ENCODE results near the gene SLC30A1. TPM values are rescaled to one million over a fixed set of nuclear protein-coding genes. Genes with fewer than 3 reads are reported as not detected.
A peak's percentile ranks its signal among the peaks of the same experiment; 100 is the strongest.

The SLC30A1 gene
- total RNA-seq, 1 donor from 2014 or later = 19.8 TPM

DNA sequence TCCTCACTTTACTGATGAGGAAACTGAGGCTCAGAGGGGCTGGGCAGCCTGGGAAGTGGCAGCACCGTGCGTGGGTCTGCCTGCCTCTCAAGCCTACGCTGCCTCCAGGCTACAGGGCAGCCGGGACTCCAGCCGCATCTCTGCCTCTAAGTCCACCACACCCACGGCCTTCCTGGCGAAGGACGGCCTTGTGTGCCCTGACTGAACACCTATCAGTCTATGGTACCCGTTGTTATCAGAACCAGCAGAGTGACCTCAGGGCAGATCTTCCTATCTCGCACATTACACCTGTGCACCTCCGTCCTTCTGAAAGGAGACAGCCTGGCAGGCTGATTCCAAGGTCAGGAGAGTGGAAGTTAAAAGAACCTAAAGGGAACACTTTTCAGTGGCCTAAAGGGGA lies 35.7 kb upstream of the SLC30A1 start:
- no peak for DNase-seq (ENCODE audit: low read depth)
- TF ChIP-seq, protein P1, sequence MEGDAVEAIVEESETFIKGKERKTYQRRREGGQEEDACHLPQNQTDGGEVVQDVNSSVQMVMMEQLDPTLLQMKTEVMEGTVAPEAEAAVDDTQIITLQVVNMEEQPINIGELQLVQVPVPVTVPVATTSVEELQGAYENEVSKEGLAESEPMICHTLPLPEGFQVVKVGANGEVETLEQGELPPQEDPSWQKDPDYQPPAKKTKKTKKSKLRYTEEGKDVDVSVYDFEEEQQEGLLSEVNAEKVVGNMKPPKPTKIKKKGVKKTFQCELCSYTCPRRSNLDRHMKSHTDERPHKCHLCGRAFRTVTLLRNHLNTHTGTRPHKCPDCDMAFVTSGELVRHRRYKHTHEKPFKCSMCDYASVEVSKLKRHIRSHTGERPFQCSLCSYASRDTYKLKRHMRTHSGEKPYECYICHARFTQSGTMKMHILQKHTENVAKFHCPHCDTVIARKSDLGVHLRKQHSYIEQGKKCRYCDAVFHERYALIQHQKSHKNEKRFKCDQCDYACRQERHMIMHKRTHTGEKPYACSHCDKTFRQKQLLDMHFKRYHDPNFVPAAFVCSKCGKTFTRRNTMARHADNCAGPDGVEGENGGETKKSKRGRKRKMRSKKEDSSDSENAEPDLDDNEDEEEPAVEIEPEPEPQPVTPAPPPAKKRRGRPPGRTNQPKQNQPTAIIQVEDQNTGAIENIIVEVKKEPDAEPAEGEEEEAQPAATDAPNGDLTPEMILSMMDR (IDR thresholded peaks at IDR 0.05; ENCODE audit: insufficient read depth, low read length, poor library complexity, severe bottlenecking) = no peak
- H3K27me3 ChIP-seq (ENCODE audit: control insufficient read depth, insufficient read depth, low read length) = no peaks in the 10 kb centered on the region
- no peak overlapping the region for H3K4me3 ChIP-seq (ENCODE audit: low read depth, low read length)
- no peaks in the 10 kb centered on the region for H3K36me3 ChIP-seq (ENCODE audit: control insufficient read depth, insufficient read depth, low read length)

DNA sequence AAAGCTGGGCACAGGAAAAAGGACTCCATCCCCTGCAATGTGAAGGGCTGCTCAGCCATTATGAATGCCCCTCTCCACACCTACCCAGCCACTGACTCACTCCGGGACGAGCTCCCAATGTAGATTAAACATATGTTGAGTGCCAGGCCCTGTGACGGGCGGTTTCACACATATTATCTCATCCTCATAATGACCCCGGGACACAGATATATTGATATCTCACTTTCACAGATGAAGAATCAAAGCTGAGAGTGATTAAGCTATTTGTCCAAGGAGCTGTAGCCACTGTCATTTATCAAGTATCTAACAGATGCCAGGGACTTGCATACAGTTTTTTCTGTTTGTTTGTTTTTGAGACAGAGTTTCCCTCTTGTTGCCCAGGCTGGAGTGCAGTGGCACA lies 35.0 kb upstream of the SLC30A1 start:
- no peak for DNase-seq (ENCODE audit: low read depth)
- Histone ChIP-seq H3K27me3 (ENCODE audit: control insufficient read depth, insufficient read depth, low read length) (no peaks in the 10 kb centered on the region), H3K36me3 (ENCODE audit: control insufficient read depth, insufficient read depth, low read length) (no peaks in the 10 kb centered on the region), H3K4me3 (ENCODE audit: low read depth, low read length) (no peak overlapping the region)
- TF ChIP-seq, protein P1 (IDR thresholded peaks at IDR 0.05; ENCODE audit: insufficient read depth, low read length, poor library complexity, severe bottlenecking) = no peak

DNA sequence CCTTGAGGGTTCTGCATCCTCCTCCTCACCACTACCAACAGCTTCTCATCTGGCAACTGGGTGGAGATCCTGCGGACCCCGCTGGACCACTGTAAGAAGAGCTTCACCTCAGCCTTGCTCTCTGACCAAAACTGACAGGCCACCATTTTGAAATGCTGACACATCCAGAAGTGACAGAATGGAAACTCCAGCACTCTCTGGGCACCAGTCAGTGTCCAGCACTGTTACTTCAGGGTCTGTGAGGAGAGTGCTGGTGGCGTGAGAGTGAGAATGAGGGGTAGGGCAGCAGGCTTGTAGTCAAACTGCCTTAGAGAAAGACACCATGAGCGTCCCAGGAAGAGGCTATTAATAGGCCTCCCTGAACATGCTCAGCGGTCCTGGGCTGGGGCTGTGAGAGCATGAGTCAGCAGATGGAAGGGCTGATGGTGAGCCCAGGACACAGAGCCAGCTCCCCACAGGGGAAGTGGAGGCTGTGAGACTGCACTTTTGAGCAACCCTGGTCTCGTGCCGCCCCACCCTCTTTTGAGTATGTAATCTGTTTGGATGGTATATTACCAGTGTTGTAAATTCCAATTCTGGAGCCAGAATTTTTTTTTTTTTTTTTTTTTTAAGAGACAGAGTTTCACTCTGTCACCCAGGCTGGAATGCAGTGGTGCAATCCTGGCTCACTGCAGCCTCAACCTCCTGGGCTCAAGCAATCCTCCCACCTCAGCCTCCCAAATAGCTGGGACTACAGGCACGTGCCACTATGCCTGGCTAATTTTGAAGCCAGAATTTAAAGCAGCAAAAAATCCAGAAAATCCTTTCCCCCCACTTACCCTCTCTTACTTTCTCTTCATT lies 34.4 kb upstream of the SLC30A1 start:
- Histone ChIP-seq H3K27me3 (ENCODE audit: control insufficient read depth, insufficient read depth, low read length) (no peaks in the 10 kb centered on the region), H3K36me3 (ENCODE audit: control insufficient read depth, insufficient read depth, low read length) (no peaks in the 10 kb centered on the region), H3K4me3 (ENCODE audit: low read depth, low read length) (no peak overlapping the region)
- TF ChIP-seq, protein P1 (IDR thresholded peaks at IDR 0.05; ENCODE audit: insufficient read depth, low read length, poor library complexity, severe bottlenecking) = no peak
- DNase-seq (ENCODE audit: low read depth) = peak; percentile 43

DNA sequence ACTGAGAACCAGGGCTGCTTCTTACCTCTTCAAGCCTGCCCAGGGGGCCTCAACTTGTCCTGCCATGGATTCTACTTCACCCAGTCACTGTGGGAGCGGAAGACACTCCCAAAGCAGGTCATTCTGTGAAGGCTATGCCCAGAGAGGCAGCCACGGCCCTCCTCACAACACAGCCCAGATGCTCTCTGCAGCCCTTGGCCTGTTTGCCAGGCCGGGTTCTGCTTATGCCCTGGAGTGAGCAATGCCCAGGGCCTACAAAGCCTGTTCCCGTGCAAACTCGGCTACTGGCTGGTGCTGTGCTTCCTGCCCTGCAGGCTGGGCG lies 33.8 kb upstream of the SLC30A1 start:
- Histone ChIP-seq H3K27me3 (ENCODE audit: control insufficient read depth, insufficient read depth, low read length) (no peaks in the 10 kb centered on the region), H3K4me3 (ENCODE audit: low read depth, low read length) (no peak overlapping the region), H3K36me3 (ENCODE audit: control insufficient read depth, insufficient read depth, low read length) (no peaks in the 10 kb centered on the region)
- no peak for DNase-seq (ENCODE audit: low read depth)
- TF ChIP-seq, protein P1 (IDR thresholded peaks at IDR 0.05; ENCODE audit: insufficient read depth, low read length, poor library complexity, severe bottlenecking) = no peak

GRCh38 chr1:211611818-211612217 lies 32.9 kb upstream of the SLC30A1 start:
- no peaks in the 10 kb centered on the region for H3K27me3 ChIP-seq (ENCODE audit: control insufficient read depth, insufficient read depth, low read length)
- TF ChIP-seq, protein P1 (IDR thresholded peaks at IDR 0.05; ENCODE audit: insufficient read depth, low read length, poor library complexity, severe bottlenecking) = no peak
- H3K36me3 ChIP-seq (ENCODE audit: control insufficient read depth, insufficient read depth, low read length) = no peaks in the 10 kb centered on the region
- DNase-seq (ENCODE audit: low read depth) = no peak
- no peak overlapping the region for H3K4me3 ChIP-seq (ENCODE audit: low read depth, low read length)

All from kidney epithelial cell (primary cell).